Thoracic aorta (tissue), 2 donors: ENCODE results near the gene GJC3. TPM values are rescaled to one million over a fixed set of nuclear protein-coding genes. Genes with fewer than 3 reads are reported as not detected.

Source experiments
- ATAC-seq: fragments of 150-250 bp; one replicate; pipeline ENCODE4 v1.8.0; 2017; ENCODE audit warnings: low read depth; ENCODE audit not compliant: insufficient number of reproducible peaks, low FRiP score
- DNase-seq: peaks from one replicate; pipeline ENCODE4 v3.0.0-alpha.2; 2020; ENCODE audit warnings: low spot score
- H3K27ac ChIP-seq, 2 donors: fragments of 200-600 bp; sonication (generic); 1 replicate in 1 of 2; 2 replicates in 1 of 2; pipeline ENCODE4 v1.5.1; 2016; ENCODE audit warnings: mild to moderate bottlenecking in 2 of 2, moderate library complexity in 2 of 2
- H3K27me3 ChIP-seq: fragments of 200-600 bp; sonication (generic); replicated peaks from 2 replicates; pipeline ENCODE4 v1.6.0; 2016; ENCODE audit warnings: mild to moderate bottlenecking; ENCODE audit not compliant: insufficient read depth
- H3K36me3 ChIP-seq: fragments of 200-600 bp; sonication (generic); one replicate; pipeline ENCODE4 v1.5.1; 2016
- H3K4me1 ChIP-seq, 2 donors: fragments of 200-600 bp; sonication (generic); 1 replicate in 1 of 2; 2 replicates in 1 of 2; pipeline versions ENCODE4 v1.5.1 to v1.6.0; 2016; ENCODE audit warnings: low read depth in 2 of 2, mild to moderate bottlenecking in 1 of 2; ENCODE audit not compliant: control insufficient read depth in 1 of 2
- H3K4me3 ChIP-seq: fragments of 200-600 bp; sonication (generic); 2 replicates; pipeline ENCODE4 v1.5.1; 2016; ENCODE audit warnings: mild to moderate bottlenecking
- H3K9me3 ChIP-seq: fragments of 200-600 bp; sonication (generic); 2 replicates; pipeline ENCODE4 v1.5.1; 2016
- CTCF ChIP-seq: fragments of 200-600 bp; sonication (generic); IDR thresholded peaks from one replicate; pipeline ENCODE4 v1.5.1; 2019; ENCODE audit warnings: antibody characterized with exemption
- total RNA-seq, 2 donors: library from RNA; depleted of rRNA; stranded (reverse); fragments of >200 nt; gene quantifications; one replicate each; pipeline versions ENCODE4 v1.1.0 to v1.2.3, GENCODE V29; 2016

Gene GJC3
- total RNA-seq, 2 donors from 2014 or later = 2.6 TPM; not detected in 1

DNA sequence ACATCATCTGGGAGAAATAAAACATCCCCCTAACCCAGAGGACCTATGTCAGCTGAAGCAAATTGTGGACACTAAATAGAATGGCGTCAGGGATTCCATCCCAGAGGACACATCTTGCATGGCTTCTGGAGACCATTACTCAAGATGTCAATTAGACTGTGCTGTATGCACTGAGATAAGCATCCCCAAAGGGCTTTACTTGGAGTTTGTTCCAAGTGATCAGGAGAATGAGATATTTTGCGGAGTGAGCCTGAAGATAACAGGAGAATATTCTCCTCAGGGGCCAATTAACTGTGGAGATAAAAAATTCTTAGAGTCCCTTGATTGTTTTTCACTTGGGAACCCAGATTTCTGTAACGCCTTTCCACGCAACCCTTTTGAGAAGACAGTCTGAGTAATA is 48.0 kb downstream of the GJC3 start:
- Histone ChIP-seq H3K4me3 (no peak overlapping the region), H3K27ac (no peak overlapping the region), H3K27me3 (no peaks in the 10 kb centered on the region), H3K36me3 (no peaks in the 10 kb centered on the region), H3K9me3 (no peaks in the 10 kb centered on the region), H3K4me1 (no peaks in the 10 kb centered on the region)
- no peak for TF ChIP-seq CTCF
- DNase-seq = no peak
- no peak for ATAC-seq

DNA sequence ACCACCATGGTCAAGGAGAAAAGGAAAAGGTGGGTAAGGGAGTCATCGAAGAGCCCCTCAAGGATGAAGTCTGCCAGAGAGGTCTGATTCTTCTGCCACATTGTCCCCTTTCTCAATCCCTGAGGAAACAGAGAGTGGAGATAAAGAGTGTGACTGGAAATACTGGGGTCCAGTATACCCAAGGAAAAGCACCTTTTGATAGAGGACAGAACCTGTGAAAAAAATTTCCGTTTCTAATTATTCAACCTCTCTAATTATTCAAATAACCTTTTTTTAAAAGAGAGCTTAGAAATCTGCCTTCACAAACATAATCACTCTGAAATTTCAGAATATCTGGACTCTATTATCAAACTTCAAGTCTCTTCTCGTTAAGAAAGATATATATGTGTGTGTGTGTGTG is 52.5 kb downstream of the GJC3 start, which contains the start of gene OR2AE1:
OR2AE1 (minus strand) TSS at position 101 of the 400 bp plus-strand sequence; CDS start at position 101, 0 bp downstream.
- H3K4me1 ChIP-seq = no peaks in the 10 kb centered on the region
- H3K27ac ChIP-seq = no peak within 1 kb of the TSS
- no peaks in the 10 kb centered on the region for H3K9me3 ChIP-seq
- no peaks in the 10 kb centered on the region for H3K27me3 ChIP-seq
- TF ChIP-seq CTCF = no peak
- ATAC-seq (no peak), DNase-seq (no peak)
- no peaks in the 10 kb centered on the region for H3K36me3 ChIP-seq
- no peak within 1 kb of the TSS for H3K4me3 ChIP-seq

- ATAC-seq = no peak
- DNase-seq = no peak
- Histone ChIP-seq H3K4me3 (no peak overlapping the region), H3K4me1 (no peaks in the 10 kb centered on the region), H3K9me3 (no peaks in the 10 kb centered on the region), H3K27me3 (no peaks in the 10 kb centered on the region), H3K27ac (no peak overlapping the region), H3K36me3 (no peaks in the 10 kb centered on the region)
- no peak for TF ChIP-seq CTCF
These were observed 52.9 kb downstream of the GJC3 start for GRCh38 chr7:99876491-99876890.

Other genes starting within 250 kb of the GJC3 start
- gene CYP3A5, start 249.6 kb downstream of the GJC3 start, total RNA-seq = 1 to 10 TPM; 3.5 to 5.4 TPM
- gene CYP3A7, start 194.4 kb downstream of the GJC3 start, total RNA-seq = not detected
- gene CYP3A4, start 145.4 kb downstream of the GJC3 start, total RNA-seq = not detected
- under 1 TPM in 1 of 2 donors, not detected in 1; 0.68 TPM for gene CYP3A43, start 101.6 kb downstream of the GJC3 start, total RNA-seq
- 1 to 10 TPM in 1 of 2 donors, under 1 TPM in 1; 0.41 to 2.9 TPM for gene OR2AE1, start 52.6 kb downstream of the GJC3 start, total RNA-seq
- gene TRIM4, start 10.1 kb downstream of the GJC3 start, total RNA-seq = 10 to 100 TPM; 35.2 to 42.5 TPM
- gene AZGP1, start 46.4 kb upstream of the GJC3 start, total RNA-seq = 1 to 10 TPM in 1 of 2 donors, not detected in 1; 2.3 TPM
- 10 to 100 TPM; 25.6 to 42.5 TPM for gene ZKSCAN1, start 86.0 kb upstream of the GJC3 start, total RNA-seq
- gene ZSCAN21, start 120.2 kb upstream of the GJC3 start, total RNA-seq = 10 to 100 TPM in 1 of 2 donors, 1 to 10 TPM in 1; 9.3 to 16.6 TPM
- 10 to 100 TPM; 15.2 to 29.6 TPM for gene ZNF3, start 152.1 kb upstream of the GJC3 start, total RNA-seq
- 10 to 100 TPM; 40.4 to 76.2 TPM for gene COPS6, start 159.3 kb upstream of the GJC3 start, total RNA-seq
- 10 to 100 TPM; 17.6 to 23.6 TPM for gene MCM7, start 171.8 kb upstream of the GJC3 start, total RNA-seq
- gene AP4M1, start 172.0 kb upstream of the GJC3 start, total RNA-seq = 10 to 100 TPM; 22.3 to 23.8 TPM
- 10 to 100 TPM; 48.0 to 72.8 TPM for gene TAF6, start 189.7 kb upstream of the GJC3 start, total RNA-seq
- 10 to 100 TPM; 12.6 to 13.7 TPM for gene CNPY4, start 190.0 kb upstream of the GJC3 start, total RNA-seq
- gene MBLAC1, start 197.3 kb upstream of the GJC3 start, total RNA-seq = 1 to 10 TPM in 1 of 2 donors, not detected in 1; 1.1 TPM
- gene LAMTOR4, start 219.3 kb upstream of the GJC3 start, total RNA-seq = 100 to 1,000 TPM; 125 to 205 TPM
- 10 to 100 TPM; 14.0 to 18.0 TPM for gene TRAPPC14, start 229.1 kb upstream of the GJC3 start, total RNA-seq
- gene GAL3ST4, start 239.0 kb upstream of the GJC3 start, total RNA-seq = 10 to 100 TPM in 1 of 2 donors, 1 to 10 TPM in 1; 8.3 to 18.7 TPM
- gene GPC2, start 247.8 kb upstream of the GJC3 start, total RNA-seq = 1 to 10 TPM; 1.8 to 5.0 TPM
- under 1 TPM; 0.56 to 0.95 TPM for gene STAG3, start 248.3 kb upstream of the GJC3 start, total RNA-seq